HepG2 (cell line): ENCODE measurements around the gene SPRED3. TPM values are rescaled to one million over a fixed set of nuclear protein-coding genes. Genes with fewer than 3 reads are reported as not detected.
A peak's percentile ranks its signal among the peaks of the same experiment; 100 is the strongest.

Source experiments
- ATAC-seq: fragments of 200-7000 bp; cut with Tn5 transposase; 3 replicates; pipeline ENCODE4 v1.9.1; 2020; ENCODE audit warnings: mild to moderate bottlenecking, moderate library complexity
- BruUV-seq: library from RNA; stranded (reverse); fragments of 400-500 nt; replicated peaks from 2 replicates; lab custom pipeline; 2021; lab: Mats Ljungman, UMichigan
- CTCF ChIA-PET: fragments of 300-600 bp; formaldehyde crosslinking; extraction: SDS; loops from one replicate; lab custom pipeline; 2021; ENCODE audit warnings: low total read pairs, inconsistent platforms, low intra/inter-chr PET ratio; lab: Yijun Ruan, JAX
- POLR2A ChIA-PET: fragments of 350-600 bp; sonication (Branson Sonifier 250); formaldehyde crosslinking; loops from one replicate; lab custom pipeline; 2020; ENCODE audit warnings: antibody characterized with exemption, inconsistent platforms; lab: Yijun Ruan, JAX
- DNase-seq: peaks from one replicate; pipeline ENCODE4 v3.0.0-alpha.2; 2015; ENCODE audit warnings: low spot score
- FAIRE-seq: peaks from 3 replicates; lab custom pipeline; 2011; peaks lifted over from hg19 to GRCh38; lab: Jason Lieb, UNC
- H2AFZ ChIP-seq: one replicate; pipeline ENCODE4 v1.6.1; 2011; ENCODE audit warnings: low read length, inconsistent platforms
- H3K27ac ChIP-seq: fragments of 300-600 bp; 3 replicates; pipeline ENCODE4 v1.8.0; 2011; ENCODE audit warnings: mixed run types, mild to moderate bottlenecking, mixed read lengths, low read length, inconsistent platforms; ENCODE audit not compliant: insufficient read depth; ENCODE audit errors: extremely low read length
- H3K27me3 ChIP-seq, 2 experiments: fragments of 200-600 bp in 1 of 2; 2 replicates in 1 of 2; 3 replicates in 1 of 2; pipeline versions ENCODE4 v1.6.0 to v1.8.0; 2011; ENCODE audit warnings: low read length in 2 of 2, mild to moderate bottlenecking in 2 of 2, moderate library complexity in 2 of 2, inconsistent platforms in 1 of 2; ENCODE audit not compliant: insufficient read depth in 2 of 2, control insufficient read depth in 1 of 2
- H3K36me3 ChIP-seq, 2 experiments: fragments of 200-600 bp in 1 of 2; replicated peaks in 1 of 2; 2 replicates in 1 of 2; 3 replicates in 1 of 2; pipeline versions ENCODE4 v1.5.1 to v1.8.0; 2011; ENCODE audit warnings: low read length in 2 of 2, inconsistent platforms in 1 of 2; ENCODE audit not compliant: insufficient read depth in 2 of 2, control insufficient read depth in 1 of 2
- H3K4me1 ChIP-seq: 2 replicates; pipeline ENCODE4 v1.5.1; 2012; ENCODE audit warnings: low read length, inconsistent platforms; ENCODE audit not compliant: insufficient read depth
- H3K4me2 ChIP-seq: 2 replicates; pipeline ENCODE4 v1.6.0; 2011; ENCODE audit warnings: low read depth, low read length, inconsistent platforms
- H3K4me3 ChIP-seq, 3 experiments: fragments of 200-600 bp in 1 of 3; sonication (generic), shearing (Covaris generic) in 1 of 3; replicated peaks in 1 of 3; 2 replicates each; pipeline ENCODE4 v1.5.1; 2011 to 2016; ENCODE audit warnings: low read length in 3 of 3, inconsistent platforms in 2 of 3, low read depth in 2 of 3, mild to moderate bottlenecking in 2 of 3, control low read depth in 1 of 3, mixed read lengths in 1 of 3; ENCODE audit not compliant: insufficient read depth in 1 of 3
- H3K79me2 ChIP-seq: one replicate; pipeline ENCODE4 v1.6.1; 2011; ENCODE audit warnings: low read length, inconsistent platforms; ENCODE audit not compliant: insufficient read depth
- H3K9ac ChIP-seq: 2 replicates; pipeline ENCODE4 v1.6.0; 2011; ENCODE audit warnings: mild to moderate bottlenecking, low read depth, low read length, inconsistent platforms; ENCODE audit not compliant: insufficient read depth
- H3K9me3 ChIP-seq: 2 replicates; pipeline ENCODE4 v1.5.1; 2012; ENCODE audit warnings: mild to moderate bottlenecking, low read length
- H4K20me1 ChIP-seq: 2 replicates; pipeline ENCODE4 v1.6.0; 2011; ENCODE audit warnings: inconsistent platforms, mild to moderate bottlenecking, low read length, moderate library complexity; ENCODE audit not compliant: insufficient read depth
- HNF4A ChIP-seq: sonication (generic); formaldehyde crosslinking; IDR thresholded peaks from 2 replicates; pipeline ENCODE4 v1.4.0; 2020; ENCODE audit warnings: missing genetic modification reagents
- NR2F2 ChIP-seq: IDR thresholded peaks from 2 replicates; pipeline ENCODE4 v1.6.1; 2012; ENCODE audit warnings: low read depth, inconsistent platforms, borderline replicate concordance
- SALL1 ChIP-seq: sonication (generic); formaldehyde crosslinking; IDR thresholded peaks from 2 replicates; pipeline ENCODE4 v1.8.0; 2022; ENCODE audit warnings: mild to moderate bottlenecking, missing genetic modification reagents
- ZBTB20 ChIP-seq: sonication (generic); formaldehyde crosslinking; IDR thresholded peaks from 2 replicates; pipeline ENCODE4 v1.8.1; 2023; ENCODE audit warnings: missing genetic modification reagents, low read depth, mild to moderate bottlenecking, borderline replicate concordance
- ZFP36L2 ChIP-seq: sonication (generic); formaldehyde crosslinking; IDR thresholded peaks from 2 replicates; pipeline ENCODE4 v1.4.0; 2020; ENCODE audit warnings: missing genetic modification reagents
- ZKSCAN5 ChIP-seq: sonication (generic); formaldehyde crosslinking; IDR thresholded peaks from 2 replicates; pipeline ENCODE4 v1.5.1; 2020; ENCODE audit warnings: mild to moderate bottlenecking, missing genetic modification reagents
- ZNF256 ChIP-seq: sonication (generic); formaldehyde crosslinking; conservative IDR thresholded peaks from 2 replicates; pipeline ENCODE4 v1.4.0; 2020; ENCODE audit warnings: missing genetic modification reagents
- ZNF552 ChIP-seq: sonication (generic); formaldehyde crosslinking; IDR thresholded peaks from 2 replicates; pipeline ENCODE4 v1.9.0; 2022; ENCODE audit warnings: missing genetic modification reagents, mild to moderate bottlenecking, borderline replicate concordance
- ZNF660 ChIP-seq: sonication (generic); formaldehyde crosslinking; IDR thresholded peaks from 2 replicates; pipeline ENCODE4 v1.5.1; 2020; ENCODE audit warnings: mild to moderate bottlenecking, low read depth, missing genetic modification reagents, borderline replicate concordance
- ZNF790 ChIP-seq: sonication (generic); formaldehyde crosslinking; IDR thresholded peaks from 2 replicates; pipeline ENCODE4 v1.8.0; 2022; ENCODE audit warnings: missing genetic modification reagents, mild to moderate bottlenecking, borderline replicate concordance
- ZNF792 ChIP-seq: IDR thresholded peaks from 2 replicates; pipeline ENCODE4 v1.6.1; 2016
- ZSCAN25 ChIP-seq: sonication (generic); formaldehyde crosslinking; IDR thresholded peaks from 2 replicates; pipeline ENCODE4 v1.8.0; 2022; ENCODE audit warnings: mild to moderate bottlenecking, missing genetic modification reagents
- ZSCAN29 ChIP-seq: sonication (generic); formaldehyde crosslinking; conservative IDR thresholded peaks from 2 replicates; pipeline ENCODE4 v1.4.0; 2020; ENCODE audit warnings: mild to moderate bottlenecking, missing genetic modification reagents
- WGBS: methylation state at CpG from one replicate; pipeline ENCODE4 v1.1.6; 2017; ENCODE audit warnings: low lambda C conversion rate; 5-methylcytosine and 5-hydroxymethylcytosine counted together
- in situ Hi-C: cut with HindIII; loops from 2 replicates; pipeline ENCODE4 v1.10.0; 2017; ENCODE audit warnings: low pct_unique_long_range_greater_than_20kb; ENCODE audit not compliant: extremely low pct_ligation_motif_present
- intact Hi-C: fragments of 100-400 bp; cut with micrococcal nuclease; formaldehyde crosslinking; loops from one replicate; pipeline ENCODE4 v1.10.0; 2022; ENCODE audit not compliant: unreplicated experiment
- polyA plus RNA-seq, 8 experiments: library from polyadenylated mRNA; depleted of rRNA in 3 of 8; stranded (reverse) in 7 of 8; unstranded in 1 of 8; fragments of >200 nt; fragmentation: Illumina TruSeq in 4 of 8; extraction: Trizol in 4 of 8; gene quantifications; 2 replicates each; pipeline versions ENCODE4 v1.2.1 to v1.2.3, GENCODE V29; 2011 to 2016; ENCODE audit warnings: low read depth in 4 of 8, missing spikeins in 1 of 8, mixed read lengths in 1 of 8; ENCODE audit not compliant: insufficient read depth in 1 of 8
- total RNA-seq, 5 experiments: library from RNA; depleted of rRNA; stranded (reverse); fragments of >200 nt; fragmentation: Illumina TruSeq; extraction: Trizol; gene quantifications; 2 replicates each; pipeline ENCODE4 v1.2.3, GENCODE V29; 2016; ENCODE audit warnings: low read depth in 1 of 5
- TF ChIP-seq, protein P1 (sequence below): sonication (generic); formaldehyde crosslinking; IDR thresholded peaks from 2 replicates; pipeline ENCODE4 v1.5.0; 2020; ENCODE audit warnings: missing genetic modification reagents
- TF ChIP-seq, protein P2 (sequence below): IDR thresholded peaks from 2 replicates; pipeline ENCODE4 v1.6.1; 2012; ENCODE audit warnings: inconsistent platforms
- TF ChIP-seq, protein P3 (sequence below): sonication (generic); formaldehyde crosslinking; IDR thresholded peaks from 2 replicates; pipeline ENCODE4 v1.4.0; 2020; ENCODE audit warnings: mild to moderate bottlenecking, missing genetic modification reagents

SPRED3 gene
- total and polyA plus RNA-seq, 2 of the 13 experiments (the other 11 are each of a cell fraction or from before 2014, with no cell fraction given) = 0.15 to 0.17 TPM

DNA sequence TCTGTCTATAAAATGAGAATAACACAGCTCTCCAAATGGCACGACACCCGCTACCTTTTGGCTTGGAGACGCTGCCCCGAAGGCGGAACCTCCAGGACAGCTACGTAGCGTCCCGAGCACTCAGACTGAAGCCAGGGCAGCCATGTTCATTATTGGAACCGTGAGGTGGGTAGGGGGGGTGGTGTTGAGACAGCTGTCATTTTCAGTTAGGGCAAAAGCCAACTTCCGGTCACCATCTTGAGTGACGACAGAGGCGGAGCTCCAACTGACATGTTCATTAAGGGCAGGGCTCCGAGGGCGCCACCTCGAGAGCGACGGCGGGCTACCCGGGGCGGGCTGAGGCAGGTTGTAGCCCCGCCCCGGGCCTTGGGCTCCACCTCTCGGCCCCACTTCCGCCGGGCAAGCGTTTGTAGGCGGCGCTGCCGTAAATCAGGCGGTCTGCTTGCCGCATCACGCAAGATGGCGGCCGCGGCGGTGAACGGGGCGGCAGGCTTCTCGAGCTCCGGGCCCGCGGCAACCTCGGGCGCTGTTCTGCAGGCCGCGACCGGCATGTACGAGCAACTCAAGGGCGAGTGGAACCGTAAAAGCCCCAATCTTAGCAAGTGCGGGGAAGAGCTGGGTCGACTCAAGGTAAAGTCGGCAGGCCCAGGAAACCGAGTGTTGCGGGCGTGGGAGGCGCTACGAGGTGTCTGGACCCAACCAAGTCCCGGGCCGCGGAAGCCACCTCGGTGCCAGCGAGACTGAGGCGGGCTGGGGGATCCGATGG lies 14.0 kb upstream of the SPRED3 start, which contains the start of gene PSMD8 (continued):
- TF ChIP-seq ZKSCAN5 (CRISPR knock-in tag) (0 out of 2 replicates have a peak, but pooled peaks have one; percentile 10), HNF4A (CRISPR knock-in tag) (no peak), SALL1 (CRISPR knock-in tag) (peak; percentile 85), ZNF792 (peak; percentile 77), ZNF552 (CRISPR knock-in tag) (peak; percentile 79; the same call in 1 of the 2 replicates), ZBTB20 (CRISPR knock-in tag) (no peak), ZSCAN25 (peak; percentile 68; the same call in 1 of the 2 replicates), ZNF256 (no peak)
- TF ChIP-seq, protein P1, sequence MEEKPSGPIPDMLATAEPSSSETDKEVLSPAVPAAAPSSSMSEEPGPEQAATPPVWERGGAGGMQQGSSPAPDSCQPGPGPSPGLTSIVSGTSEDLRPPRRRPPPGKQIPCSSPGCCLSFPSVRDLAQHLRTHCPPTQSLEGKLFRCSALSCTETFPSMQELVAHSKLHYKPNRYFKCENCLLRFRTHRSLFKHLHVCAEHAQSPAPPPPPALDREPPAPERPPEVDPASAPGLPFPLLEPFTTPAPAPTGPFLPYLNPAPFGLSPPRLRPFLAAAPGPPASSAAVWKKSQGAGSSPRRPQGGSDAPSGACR (CRISPR knock-in tag) = 0 out of 2 replicates have a peak, but pooled peaks have one; percentile 49
- TF ChIP-seq, protein P2, sequence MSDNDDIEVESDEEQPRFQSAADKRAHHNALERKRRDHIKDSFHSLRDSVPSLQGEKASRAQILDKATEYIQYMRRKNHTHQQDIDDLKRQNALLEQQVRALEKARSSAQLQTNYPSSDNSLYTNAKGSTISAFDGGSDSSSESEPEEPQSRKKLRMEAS = peak; percentile 73

DNA sequence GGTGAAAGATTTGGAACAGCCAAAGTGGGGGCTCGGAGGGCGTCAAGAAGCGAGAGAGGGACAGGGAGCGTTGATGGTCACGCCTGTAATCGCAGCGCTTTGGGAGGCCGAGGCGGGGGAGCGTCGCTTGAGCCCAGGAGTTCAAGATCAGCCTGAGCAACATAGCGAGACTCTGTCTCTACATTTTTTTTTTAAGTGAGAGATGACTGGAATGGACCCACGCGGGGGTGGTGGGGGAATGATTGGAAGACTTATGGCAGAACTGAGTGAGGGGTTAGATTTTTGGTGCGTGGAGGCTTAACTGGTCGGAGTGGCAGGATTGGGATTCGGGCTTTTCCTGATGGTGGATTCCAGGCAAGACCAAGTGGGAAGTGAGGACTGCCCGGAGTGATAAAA lies 13.4 kb upstream of the SPRED3 start:
- Histone ChIP-seq H4K20me1 (peaks cover 2% of the 10 kb centered on the region; the same call in 1 of the 2 replicates), H3K9me3 (no peaks in the 10 kb centered on the region), H3K36me3 (peaks cover 6 to 21% of the 10 kb centered on the region in 2 experiments; a peak in 4 of 5 replicates), H3K79me2 (peaks cover 22% of the 10 kb centered on the region), H3K4me1 (peaks cover 22% of the 10 kb centered on the region), H3K4me2 (peak overlapping the region; percentile 86), H3K27ac (peak overlapping the region; percentile 84), H2AFZ (no peak overlapping the region), H3K27me3 (no peaks in the 10 kb centered on the region; a peak in 1 of 5 replicates), H3K4me3 (peak overlapping the region; percentile 87 to 99 (median 92)), H3K9ac (peak overlapping the region; percentile 94)
- intact Hi-C loops (no loop called here), in situ Hi-C loops (no loop called here)
- DNase-seq = no peak
- CTCF ChIA-PET = no interaction called here
- BruUV-seq = no TSS peak
- peak; percentile 19 for ATAC-seq
- FAIRE-seq = no peak
- POLR2A ChIA-PET = interaction anchor here (1.4 to 3.3 kb wide), 11 partner anchors 10 to 556 kb away, joined by 4 to 49 read pairs (median 6); partner anchors contain the start of genes CATSPERG, FAM98C, GGN and MRPS12
- WGBS = under 1% methylated on average over 18 of the region's 18 CpGs
- no peak for TF ChIP-seq ZFP36L2 (CRISPR knock-in tag)
- TF ChIP-seq ZNF790 (CRISPR knock-in tag) = 0 out of 2 replicates have a peak, but pooled peaks have one; percentile 14
- no peak for TF ChIP-seq NR2F2
- TF ChIP-seq, protein P2 = 0 out of 2 replicates have a peak, but pooled peaks have one; percentile 8
- TF ChIP-seq, protein P3, sequence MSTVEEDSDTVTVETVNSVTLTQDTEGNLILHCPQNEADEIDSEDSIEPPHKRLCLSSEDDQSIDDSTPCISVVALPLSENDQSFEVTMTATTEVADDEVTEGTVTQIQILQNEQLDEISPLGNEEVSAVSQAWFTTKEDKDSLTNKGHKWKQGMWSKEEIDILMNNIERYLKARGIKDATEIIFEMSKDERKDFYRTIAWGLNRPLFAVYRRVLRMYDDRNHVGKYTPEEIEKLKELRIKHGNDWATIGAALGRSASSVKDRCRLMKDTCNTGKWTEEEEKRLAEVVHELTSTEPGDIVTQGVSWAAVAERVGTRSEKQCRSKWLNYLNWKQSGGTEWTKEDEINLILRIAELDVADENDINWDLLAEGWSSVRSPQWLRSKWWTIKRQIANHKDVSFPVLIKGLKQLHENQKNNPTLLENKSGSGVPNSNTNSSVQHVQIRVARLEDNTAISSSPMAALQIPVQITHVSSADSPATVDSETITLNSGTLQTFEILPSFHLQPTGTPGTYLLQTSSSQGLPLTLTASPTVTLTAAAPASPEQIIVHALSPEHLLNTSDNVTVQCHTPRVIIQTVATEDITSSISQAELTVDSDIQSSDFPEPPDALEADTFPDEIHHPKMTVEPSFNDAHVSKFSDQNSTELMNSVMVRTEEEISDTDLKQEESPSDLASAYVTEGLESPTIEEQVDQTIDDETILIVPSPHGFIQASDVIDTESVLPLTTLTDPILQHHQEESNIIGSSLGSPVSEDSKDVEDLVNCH (CRISPR knock-in tag) = no peak
- TF ChIP-seq ZSCAN29 = 0 out of 2 replicates have a peak, but pooled peaks have one; percentile 2
- no peak for TF ChIP-seq ZNF660 (CRISPR knock-in tag)
